ENCODE data around the gene C11orf97. TPM values are rescaled to one million over a fixed set of nuclear protein-coding genes. Genes with fewer than 3 reads are reported as not detected.
"Not testable (repeated sequence)": the region's sequence is repeated elsewhere in the genome, so short reads cannot be mapped to it uniquely, and the experiment has no call there.

Gene C11orf97
- total RNA-seq, 1 donor from 2014 or later = not detected

DNA sequence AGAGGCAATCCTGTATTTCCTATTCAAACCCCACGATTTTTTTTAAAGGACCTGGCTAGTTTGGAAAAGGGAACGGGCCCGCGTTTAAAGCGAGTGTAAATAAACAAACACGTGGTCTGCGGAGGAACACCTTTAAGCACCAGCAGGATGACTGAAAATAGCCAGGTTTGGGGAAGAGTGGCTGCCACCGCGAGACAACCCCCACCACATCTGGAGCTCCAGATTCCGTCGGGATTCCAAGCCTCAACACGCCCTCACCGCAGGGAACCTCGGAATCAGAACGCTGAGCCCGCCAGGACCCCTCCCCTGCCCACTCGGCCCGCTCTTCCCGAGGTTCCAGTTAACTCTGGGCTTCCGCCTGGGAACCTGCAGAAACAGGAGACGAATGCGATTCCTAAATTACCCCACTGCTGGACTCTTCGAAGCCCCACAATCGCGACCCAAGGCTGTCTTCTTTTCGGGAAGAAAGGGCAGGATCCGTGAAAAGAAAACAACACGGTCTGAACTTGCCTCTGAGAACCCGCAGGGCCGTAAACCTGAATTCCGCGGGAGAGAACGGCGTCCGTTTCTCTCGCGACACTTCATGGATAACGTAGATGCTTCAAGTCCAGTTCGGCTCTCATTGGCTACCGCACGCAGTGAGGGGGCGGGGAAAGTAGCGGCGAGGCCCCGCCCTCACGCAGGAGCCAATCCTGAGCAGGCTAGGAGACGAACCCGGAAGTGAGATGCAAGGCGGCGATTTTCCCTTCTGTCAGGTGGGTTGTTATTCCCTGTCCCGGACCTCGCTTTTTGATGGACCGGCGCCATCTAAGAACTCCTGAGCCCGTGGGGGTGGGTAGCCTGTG lies 18.8 kb upstream of the C11orf97 start, which contains the start of the genes ANKRD49 and MRE11:
Gene ANKRD49 (plus strand): TSS at position 704 of the 845 bp plus-strand sequence. CDS start 2,710 bp downstream, outside the sequence.
Gene MRE11 (minus strand): TSS at position 564 of the 845 bp plus-strand sequence. CDS start 1,043 bp downstream, outside the sequence.
- H3K4me3 ChIP-seq (ENCODE audit: low read depth, low read length) = peak within 1 kb of the TSS; percentile 79
- TF ChIP-seq CTCF (conservative IDR thresholded peaks at IDR 0.05; ENCODE audit: low read depth, low read length) = no peak
- DNase-seq (ENCODE audit: low read depth) = peak; percentile 86

DNA sequence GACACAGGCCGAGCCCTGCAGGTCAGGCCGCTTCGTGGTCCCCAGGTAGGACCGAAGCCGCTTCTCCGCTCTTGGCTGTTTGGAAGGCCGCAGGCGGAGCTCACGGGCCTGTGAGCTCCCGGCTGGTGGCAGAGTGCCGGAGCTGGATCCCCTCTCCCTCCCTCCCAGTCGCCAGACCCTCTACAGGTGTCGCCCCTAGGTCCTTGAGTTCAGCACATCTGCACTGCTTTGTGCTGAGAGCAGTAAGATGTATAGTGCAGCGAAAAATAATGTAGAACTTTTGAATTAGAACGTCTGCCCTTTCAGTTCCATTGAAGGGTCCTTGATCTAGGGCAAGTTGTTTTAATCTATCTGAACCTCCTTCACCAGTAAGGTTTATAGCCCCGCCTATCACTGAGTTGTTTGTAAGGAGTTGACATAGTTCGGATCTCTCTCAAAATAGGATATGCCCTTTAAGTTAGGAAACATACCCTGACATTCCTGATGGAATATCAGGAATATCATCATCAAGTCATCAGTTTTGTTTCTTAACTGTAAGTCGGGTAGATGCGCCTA lies 18.1 kb upstream of the C11orf97 start:
- peak overlapping the region; percentile 79 for H3K4me3 ChIP-seq (ENCODE audit: low read depth, low read length)
- TF ChIP-seq CTCF (conservative IDR thresholded peaks at IDR 0.05; ENCODE audit: low read depth, low read length) = no peak
- DNase-seq (ENCODE audit: low read depth) = no peak

- H3K4me3 ChIP-seq (ENCODE audit: low read depth, low read length) = no peak overlapping the region
- DNase-seq (ENCODE audit: low read depth) = no peak
- TF ChIP-seq CTCF (conservative IDR thresholded peaks at IDR 0.05; ENCODE audit: low read depth, low read length) = no peak
These were observed 12.1 kb upstream of the C11orf97 start for GRCh38 chr11:94500181-94500580.

DNA sequence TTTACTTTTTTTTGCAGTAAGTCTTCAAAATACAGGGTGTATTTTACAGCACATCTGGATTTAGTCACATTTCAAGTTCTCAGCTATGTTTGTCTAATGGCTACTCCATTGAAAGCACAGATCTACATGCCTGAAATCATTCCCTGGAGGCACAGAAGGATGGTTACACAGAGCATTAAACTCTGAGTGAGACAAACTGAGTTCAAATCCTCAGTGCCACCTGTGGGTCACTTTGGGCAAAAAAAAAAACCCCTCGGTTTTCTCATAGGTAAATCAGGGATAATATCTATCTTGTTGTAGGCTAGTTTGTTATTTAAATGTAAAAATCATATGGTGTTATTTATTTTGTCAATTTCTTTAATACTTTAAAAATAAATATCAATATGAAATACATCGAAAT lies 10.7 kb upstream of the C11orf97 start:
- no peak for DNase-seq (ENCODE audit: low read depth)
- H3K4me3 ChIP-seq (ENCODE audit: low read depth, low read length) = no peak overlapping the region
- TF ChIP-seq CTCF (conservative IDR thresholded peaks at IDR 0.05; ENCODE audit: low read depth, low read length) = no peak

DNA sequence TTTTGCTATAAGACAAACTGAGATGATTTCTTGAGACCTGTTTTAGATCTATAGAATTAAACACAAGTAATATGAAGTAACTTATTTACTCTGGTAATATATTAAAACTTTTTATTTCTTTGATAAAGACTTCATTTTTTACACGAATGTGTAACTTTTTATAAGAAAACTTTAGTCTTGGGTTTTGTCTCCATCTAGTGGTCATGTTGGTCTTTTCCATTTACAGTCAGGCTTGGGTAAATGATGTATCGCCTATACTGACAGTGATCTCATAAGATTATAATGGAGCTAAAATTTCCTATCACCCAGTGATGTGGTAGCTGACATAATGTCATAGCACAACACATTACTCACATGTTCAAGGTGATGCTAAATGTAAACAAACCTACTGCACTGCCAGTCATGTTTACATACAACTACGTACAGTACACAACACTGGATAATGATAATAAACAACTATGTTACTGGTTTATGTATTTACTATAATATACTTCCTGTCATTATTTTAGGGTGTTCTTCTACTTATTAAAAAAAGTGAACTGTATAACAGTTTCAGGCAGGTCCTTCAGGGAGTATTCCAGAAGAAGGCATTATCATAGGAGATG lies 7.5 kb upstream of the C11orf97 start:
- TF ChIP-seq CTCF (conservative IDR thresholded peaks at IDR 0.05; ENCODE audit: low read depth, low read length) = peak; percentile 61
- no peak overlapping the region for H3K4me3 ChIP-seq (ENCODE audit: low read depth, low read length)
- DNase-seq (ENCODE audit: low read depth) = no peak

- DNase-seq (ENCODE audit: low read depth); H3K4me3 ChIP-seq (ENCODE audit: low read depth, low read length): not testable (repeated sequence)
These were observed 5.7 kb upstream of the C11orf97 start for GRCh38 chr11:94506513-94506912.

DNA sequence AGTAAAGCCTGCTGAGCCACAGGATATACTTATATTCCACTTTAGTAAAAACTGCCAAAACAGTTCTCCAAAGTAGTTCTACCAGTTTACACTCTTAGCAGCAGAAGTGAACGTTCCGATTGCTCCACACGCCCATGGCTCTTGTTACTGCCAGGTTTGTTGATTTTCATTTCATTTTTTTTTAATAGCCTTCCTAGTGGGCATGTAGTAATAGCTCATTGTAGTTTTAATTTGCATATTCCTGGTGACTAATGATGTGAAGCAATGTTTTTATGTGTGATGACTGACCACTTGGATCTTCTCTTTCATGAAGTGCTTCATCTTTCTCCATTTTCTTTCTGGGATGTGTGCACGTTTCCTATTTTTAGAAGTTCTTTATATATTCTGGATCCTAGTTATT lies 4.8 kb upstream of the C11orf97 start:
- DNase-seq (ENCODE audit: low read depth) = no peak
- H3K4me3 ChIP-seq (ENCODE audit: low read depth, low read length) = no peak overlapping the region
- no peak for TF ChIP-seq CTCF (conservative IDR thresholded peaks at IDR 0.05; ENCODE audit: low read depth, low read length)

All from epithelial cell of proximal tubule (primary cell).